T-helper 2 cell treated with Interferon-gamma antibody and Interleukin-4, amounts not matched to agents 100 ng/mL and 5 ng/mL, for 36 hours (primary cell): Measurements from ENCODE around the gene BCL6B. TPM values are rescaled to one million over a fixed set of nuclear protein-coding genes. Genes with fewer than 3 reads are reported as not detected.

Source experiments
- intact Hi-C: fragments of 100-400 bp; cut with micrococcal nuclease; formaldehyde crosslinking; loops from one replicate; pipeline ENCODE4 v1.15.1; 2023
- total RNA-seq: library from RNA; stranded (reverse); gene quantifications from 2 replicates; pipeline ENCODE4 v1.2.3, GENCODE V29; 2022

Gene BCL6B
- total RNA-seq, 1 donor from 2014 or later = 0.39 TPM

GRCh38 chr17:7025245-7025644 is 2.4 kb downstream of the BCL6B start:
- intact Hi-C loops = no loop called here

GRCh38 chr17:7026471-7027115 is 3.7 kb downstream of the BCL6B start:
- intact Hi-C loops = no loop called here

- intact Hi-C loops = no loop called here
Observed at GRCh38 chr17:7027335-7027734, 4.5 kb downstream of the BCL6B start.

- intact Hi-C loops = no loop called here
Observed at GRCh38 chr17:7029096-7029495, 6.2 kb downstream of the BCL6B start.

GRCh38 chr17:7029659-7030058 is 6.8 kb downstream of the BCL6B start:
- intact Hi-C loops = no loop called here

- intact Hi-C loops = loop anchor here (1.0 to 5.0 kb wide), 3 partner anchors 12 to 177 kb away; partner anchors contain the start of gene BCL6B
Observed at GRCh38 chr17:7034955-7035590, 12.2 kb downstream of the BCL6B start.

- intact Hi-C loops = loop anchor here (1.0 to 5.0 kb wide), 3 partner anchors 12 to 177 kb away; partner anchors contain the start of gene BCL6B
Observed at GRCh38 chr17:7035591-7036368, 12.9 kb downstream of the BCL6B start, which contains the start of gene SLC16A13. TSS of gene SLC16A13 (plus strand) at chr17:7036015. CDS start at chr17:7036383, 368 bp downstream.

- intact Hi-C loops = loop anchor here (5.0 kb wide), 1 partner anchor 174 kb away; no protein-coding TSS in a partner anchor
Observed at GRCh38 chr17:7038025-7038862, 15.4 kb downstream of the BCL6B start.

GRCh38 chr17:7039832-7040231 is 17.0 kb downstream of the BCL6B start:
- intact Hi-C loops = loop anchor here (5.0 kb wide), 1 partner anchor 172 kb away; no protein-coding TSS in a partner anchor

- intact Hi-C loops = no loop called here
Observed at GRCh38 chr17:7041607-7042500, 19.0 kb downstream of the BCL6B start.

GRCh38 chr17:7042501-7043181 is 19.8 kb downstream of the BCL6B start:
- intact Hi-C loops = no loop called here

GRCh38 chr17:7043182-7043496 is 20.3 kb downstream of the BCL6B start:
- intact Hi-C loops = no loop called here

- intact Hi-C loops = no loop called here
Observed at GRCh38 chr17:7043497-7044198, 20.8 kb downstream of the BCL6B start, which contains the start of gene SLC16A11. TSS of gene SLC16A11 (minus strand) at chr17:7044092. CDS start at chr17:7043513, 579 bp downstream.

GRCh38 chr17:7045492-7046126 is 22.8 kb downstream of the BCL6B start:
- intact Hi-C loops = loop anchor here (1.0 to 2.0 kb wide), 3 partner anchors 91 to 251 kb away; no protein-coding TSS in a partner anchor

- intact Hi-C loops = loop anchor here (1.0 to 2.0 kb wide), 2 partner anchors 131 to 250 kb away; no protein-coding TSS in a partner anchor
Observed at GRCh38 chr17:7046127-7046724, 23.4 kb downstream of the BCL6B start.

GRCh38 chr17:7046725-7047397 is 24.0 kb downstream of the BCL6B start:
- intact Hi-C loops = loop anchor here (1.0 to 2.0 kb wide), 2 partner anchors 130 to 249 kb away; no protein-coding TSS in a partner anchor

GRCh38 chr17:7047566-7047965 is 24.7 kb downstream of the BCL6B start:
- intact Hi-C loops = loop anchor here (2.0 kb wide), 1 partner anchor 129 kb away; no protein-coding TSS in a partner anchor
